HepG2 (cell line): Measurements from ENCODE around the gene DMTF1. TPM values are rescaled to one million over a fixed set of nuclear protein-coding genes. Genes with fewer than 3 reads are reported as not detected.

Experiments used
- AKAP8 ChIP-seq: sonication (generic); formaldehyde crosslinking; IDR thresholded peaks from 2 replicates; pipeline ENCODE4 v1.5.1; 2020; ENCODE audit warnings: mild to moderate bottlenecking, missing genetic modification reagents
- ATF7 ChIP-seq, 2 experiments: fragments of 450-650 bp in 1 of 2; sonication (generic) in 1 of 2; formaldehyde crosslinking in 1 of 2; IDR thresholded peaks; 2 replicates each; pipeline versions ENCODE4 v1.4.0 to v1.6.1; 2016 to 2020; ENCODE audit warnings: antibody characterized with exemption in 1 of 2, mild to moderate bottlenecking in 1 of 2, missing genetic modification reagents in 1 of 2
- DPF2 ChIP-seq: sonication (generic); formaldehyde crosslinking; IDR thresholded peaks from 2 replicates; pipeline ENCODE4 v1.4.0; 2020; ENCODE audit warnings: mild to moderate bottlenecking, low read depth, missing genetic modification reagents, borderline replicate concordance
- FOXJ3 ChIP-seq: sonication (generic); formaldehyde crosslinking; IDR thresholded peaks from 2 replicates; pipeline ENCODE4 v1.4.0; 2020; ENCODE audit warnings: missing genetic modification reagents, mild to moderate bottlenecking, borderline replicate concordance
- GTF3A ChIP-seq: sonication (generic); formaldehyde crosslinking; conservative IDR thresholded peaks from 2 replicates; pipeline ENCODE4 v1.4.0; 2020; ENCODE audit warnings: mild to moderate bottlenecking, missing genetic modification reagents
- MLLT10 ChIP-seq: sonication (generic); formaldehyde crosslinking; IDR thresholded peaks from 2 replicates; pipeline ENCODE4 v1.4.0; 2020; ENCODE audit warnings: missing genetic modification reagents
- MXD1 ChIP-seq: sonication (generic); formaldehyde crosslinking; IDR thresholded peaks from 2 replicates; pipeline ENCODE4 v1.4.0; 2020; ENCODE audit warnings: mild to moderate bottlenecking, missing genetic modification reagents
- NFYB ChIP-seq: sonication (generic); formaldehyde crosslinking; IDR thresholded peaks from 2 replicates; pipeline ENCODE4 v1.4.0; 2020; ENCODE audit warnings: missing genetic modification reagents
- NR1H2 ChIP-seq: sonication (generic); formaldehyde crosslinking; IDR thresholded peaks from 2 replicates; pipeline ENCODE4 v1.8.1; 2022; ENCODE audit warnings: low read depth, missing genetic modification reagents, borderline replicate concordance
- PAXIP1 ChIP-seq: sonication (generic); formaldehyde crosslinking; conservative IDR thresholded peaks from 2 replicates; pipeline ENCODE4 v1.4.0; 2020; ENCODE audit warnings: mild to moderate bottlenecking, missing genetic modification reagents, moderate library complexity
- PHF21A ChIP-seq: sonication (generic); formaldehyde crosslinking; IDR thresholded peaks from 2 replicates; pipeline ENCODE4 v1.5.0; 2020; ENCODE audit warnings: mild to moderate bottlenecking, missing genetic modification reagents
- PREB ChIP-seq: sonication (generic); formaldehyde crosslinking; IDR thresholded peaks from 2 replicates; pipeline ENCODE4 v1.4.0; 2020; ENCODE audit warnings: missing genetic modification reagents
- REL ChIP-seq: sonication (generic); formaldehyde crosslinking; conservative IDR thresholded peaks from 2 replicates; pipeline ENCODE4 v1.8.0; 2022; ENCODE audit warnings: mild to moderate bottlenecking, missing genetic modification reagents, moderate library complexity
- SMAD1 ChIP-seq: sonication (generic); formaldehyde crosslinking; IDR thresholded peaks from 2 replicates; pipeline ENCODE4 v1.4.0; 2020; ENCODE audit warnings: missing genetic modification reagents, low read depth, mild to moderate bottlenecking, borderline replicate concordance
- TOE1 ChIP-seq: sonication (generic); formaldehyde crosslinking; IDR thresholded peaks from 2 replicates; pipeline ENCODE4 v1.4.0; 2020; ENCODE audit warnings: mild to moderate bottlenecking, missing genetic modification reagents
- XRCC5 ChIP-seq: fragments of 200-400 bp; formaldehyde crosslinking; optimal IDR thresholded peaks from 2 replicates; pipeline ENCODE3; 2017; ENCODE audit warnings: mild to moderate bottlenecking, low read length
- ZNF609 ChIP-seq: sonication (generic); formaldehyde crosslinking; IDR thresholded peaks from 2 replicates; pipeline ENCODE4 v1.4.0; 2020; ENCODE audit warnings: mild to moderate bottlenecking, missing genetic modification reagents, borderline replicate concordance
- ZNF7 ChIP-seq: IDR thresholded peaks from 2 replicates; pipeline ENCODE4 v1.6.1; 2016; ENCODE audit warnings: missing biosample characterization, missing genetic modification reagents
- ZNF709 ChIP-seq: sonication (generic); formaldehyde crosslinking; IDR thresholded peaks from 2 replicates; pipeline ENCODE4 v1.5.0; 2020; ENCODE audit warnings: mild to moderate bottlenecking, missing genetic modification reagents
- polyA plus RNA-seq, 8 experiments: library from polyadenylated mRNA; depleted of rRNA in 3 of 8; stranded (reverse) in 7 of 8; unstranded in 1 of 8; fragments of >200 nt; fragmentation: Illumina TruSeq in 4 of 8; extraction: Trizol in 4 of 8; gene quantifications; 2 replicates each; pipeline versions ENCODE4 v1.2.1 to v1.2.3, GENCODE V29; 2011 to 2016; ENCODE audit warnings: low read depth in 4 of 8, missing spikeins in 1 of 8, mixed read lengths in 1 of 8; ENCODE audit not compliant: insufficient read depth in 1 of 8
- total RNA-seq, 5 experiments: library from RNA; depleted of rRNA; stranded (reverse); fragments of >200 nt; fragmentation: Illumina TruSeq; extraction: Trizol; gene quantifications; 2 replicates each; pipeline ENCODE4 v1.2.3, GENCODE V29; 2016; ENCODE audit warnings: low read depth in 1 of 5

DMTF1 gene
- total and polyA plus RNA-seq, 2 of the 13 experiments (the other 11 are each of a cell fraction or from before 2014, with no cell fraction given) = 45.8 to 132 TPM

GRCh38 chr7:87152112-87152896 lies at the start of gene DMTF1 (continued):
- TF ChIP-seq ZNF709 (peak; percentile 74; the same call in 1 of the 2 replicates), MXD1 (peak; percentile 66), ZNF7 (CRISPR knock-in tag) (no peak), PREB (CRISPR knock-in tag) (no peak), AKAP8 (CRISPR knock-in tag) (no peak), PAXIP1 (CRISPR knock-in tag) (peak; percentile 73), GTF3A (CRISPR knock-in tag) (peak; percentile 87; the same call in 1 of the 2 replicates), FOXJ3 (no peak), TOE1 (no peak), ZNF609 (CRISPR knock-in tag) (peak; percentile 65), PHF21A (CRISPR knock-in tag) (peak; percentile 89; the same call in 1 of the 2 replicates), DPF2 (peak; percentile 17; the same call in 1 of the 2 replicates), SMAD1 (CRISPR knock-in tag) (0 out of 2 replicates have a peak, but pooled peaks have one; percentile 26), ATF7 (IDR thresholded peaks at IDR 0.05) (no peak), ATF7 (CRISPR knock-in tag; IDR thresholded peaks at IDR 0.05) (0 out of 2 replicates have a peak, but pooled peaks have one; percentile 48), REL (CRISPR knock-in tag) (no peak), XRCC5 (no peak), NFYB (CRISPR knock-in tag) (peak; percentile 52), MLLT10 (CRISPR knock-in tag) (no peak), NR1H2 (no peak; the same call in 1 of the 2 replicates)
